ENCODE measurements around the gene CD7.

CD7 gene

DNA sequence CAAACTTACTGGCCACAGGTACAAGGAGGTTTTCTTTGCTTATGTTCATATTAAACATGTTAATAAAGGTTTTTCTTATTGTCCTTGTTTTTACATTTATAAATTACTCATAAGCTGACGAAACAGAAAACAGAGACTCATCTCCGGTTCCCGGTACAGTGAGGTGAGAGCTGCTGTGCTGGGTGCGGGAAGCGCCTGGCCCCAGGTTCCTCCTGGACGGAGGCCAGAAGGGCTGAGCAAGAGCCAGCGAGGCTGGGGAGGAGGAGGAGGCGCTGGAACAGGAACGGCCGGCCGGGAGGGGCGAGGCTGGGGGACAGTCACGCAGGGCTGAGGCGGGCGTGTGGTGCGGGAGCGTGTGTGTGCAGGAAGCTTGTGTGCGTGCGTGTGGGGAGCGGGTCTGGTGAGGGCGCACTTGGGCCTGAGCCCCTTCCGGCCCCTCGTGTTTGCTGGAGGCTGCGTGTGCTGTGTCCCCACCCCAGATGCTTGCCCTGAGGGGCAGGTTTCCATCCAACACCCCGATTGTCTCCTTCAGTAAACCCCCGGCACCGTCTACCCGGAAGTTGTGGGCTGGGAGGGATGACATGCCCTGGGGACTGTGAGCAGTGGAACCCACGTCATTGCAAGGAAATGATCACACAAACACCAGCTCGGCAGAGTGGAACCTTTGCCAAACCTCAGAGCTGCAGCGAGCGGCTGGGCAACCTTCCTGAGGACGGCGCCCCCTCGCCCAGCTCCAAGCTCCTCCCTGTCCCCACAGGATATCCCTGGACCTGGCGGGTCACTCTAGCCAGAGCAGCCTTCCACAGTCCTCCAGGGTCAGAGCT, 19.5 kb downstream of the CD7 start:
- DNase-seq: no peak

DNA sequence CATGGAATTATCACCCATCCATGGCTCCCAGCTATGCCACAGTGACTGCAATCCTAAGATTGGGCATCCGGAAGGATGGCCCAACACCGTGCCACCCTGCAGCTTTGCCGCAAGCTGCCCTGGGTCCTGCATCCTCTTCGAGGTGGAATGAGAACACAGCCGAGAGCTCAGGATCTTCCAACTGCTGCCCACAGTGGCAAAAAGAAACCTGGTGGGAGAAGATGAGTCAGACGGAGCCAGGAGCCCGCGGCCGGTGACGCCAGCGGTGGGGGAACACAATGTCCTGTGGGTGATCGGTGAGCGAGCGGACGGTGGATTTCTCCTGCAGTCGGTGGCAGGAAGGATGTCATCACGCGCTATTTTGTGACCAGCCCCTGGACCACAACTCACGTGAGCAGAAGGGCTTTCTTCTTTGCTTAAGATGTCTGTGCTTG, 20.1 kb downstream of the CD7 start:
- no peak for DNase-seq

DNA sequence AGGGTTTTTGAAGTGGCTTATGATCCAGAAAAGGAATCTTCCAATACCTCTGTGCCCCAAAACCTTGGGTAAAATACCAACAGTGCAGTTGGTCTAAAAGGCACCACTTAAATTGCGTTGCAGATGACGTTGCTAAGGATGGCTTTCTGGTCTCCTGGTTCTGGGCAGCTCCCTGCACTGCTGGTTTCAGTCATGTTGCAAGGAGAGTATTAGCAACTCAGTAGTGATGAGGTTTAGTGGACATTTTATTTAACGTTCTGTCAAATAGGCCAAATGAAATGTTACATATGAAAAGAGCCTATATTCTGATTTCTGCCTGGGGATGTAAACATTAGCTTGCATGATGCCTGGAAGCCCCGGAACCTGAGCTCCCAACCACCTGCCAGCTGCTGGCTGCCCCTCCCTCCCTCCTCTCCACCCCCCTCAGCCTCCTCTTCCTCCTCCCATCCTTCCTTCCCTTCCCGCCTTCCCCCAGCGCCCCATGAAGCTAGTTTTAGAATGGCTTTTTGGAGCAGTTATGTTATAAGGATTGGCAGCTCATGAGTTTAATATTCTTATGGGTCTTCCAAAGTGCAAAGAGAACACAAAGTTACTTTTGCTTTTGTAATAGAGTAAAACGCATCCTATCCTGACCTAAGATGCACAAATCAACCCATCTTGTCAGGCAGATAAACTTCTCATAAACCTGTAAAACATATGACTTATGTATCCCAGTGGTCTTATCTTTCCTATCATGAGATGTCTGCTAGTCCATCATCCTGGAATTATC, 20.7 kb downstream of the CD7 start:
- no peak for DNase-seq

DNA sequence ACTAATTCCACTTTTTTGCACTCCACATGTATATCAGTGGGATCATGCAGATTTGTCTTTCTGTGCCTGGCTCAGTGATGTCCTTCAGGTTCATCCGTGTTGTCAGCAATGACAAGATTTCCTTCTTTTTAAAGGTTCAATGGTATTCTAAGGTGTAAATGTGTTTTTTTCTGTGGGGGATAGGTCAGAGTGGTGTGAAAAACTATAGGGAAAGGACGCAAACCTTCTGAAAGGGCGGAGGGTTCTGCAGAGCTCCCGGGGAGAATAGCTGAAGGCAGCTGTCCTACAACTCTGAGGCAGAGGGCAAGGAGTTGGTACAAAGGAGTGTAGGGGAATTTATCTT, 22.0 kb downstream of the CD7 start:
- no peak for DNase-seq

DNA sequence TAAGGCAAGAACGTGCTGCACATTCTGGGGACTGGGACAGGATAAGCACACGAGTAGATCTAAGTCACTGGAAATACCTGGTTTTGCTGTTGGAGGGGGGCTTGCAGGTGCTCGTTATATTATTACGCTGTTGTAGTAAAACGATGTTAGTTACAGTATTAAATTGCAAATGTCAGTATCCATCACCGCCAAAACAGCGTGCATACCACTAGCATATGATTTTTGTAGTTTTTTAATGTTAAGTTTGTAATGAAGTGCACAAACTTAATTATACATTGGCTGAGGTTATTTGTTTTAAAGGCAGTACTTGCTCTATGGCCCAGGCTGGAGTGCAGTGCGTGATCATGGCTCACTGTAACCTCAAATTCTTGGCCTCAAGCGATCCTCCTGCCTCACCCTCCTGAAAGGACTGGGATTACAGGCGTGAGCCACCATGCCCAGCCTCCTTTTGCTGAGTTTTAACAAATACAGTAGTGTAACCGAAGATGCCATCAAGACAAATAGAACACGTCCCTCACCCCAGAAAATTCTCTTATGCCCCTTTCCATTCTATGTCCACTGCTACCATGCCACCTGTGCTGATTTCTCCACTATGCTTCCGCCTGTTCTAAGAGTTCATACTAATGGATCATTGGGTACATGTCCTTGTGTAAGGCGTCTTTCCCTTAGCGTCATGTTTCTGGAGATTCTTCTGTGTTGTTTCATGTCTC, 23.2 kb downstream of the CD7 start:
- DNase-seq: no peak

DNA sequence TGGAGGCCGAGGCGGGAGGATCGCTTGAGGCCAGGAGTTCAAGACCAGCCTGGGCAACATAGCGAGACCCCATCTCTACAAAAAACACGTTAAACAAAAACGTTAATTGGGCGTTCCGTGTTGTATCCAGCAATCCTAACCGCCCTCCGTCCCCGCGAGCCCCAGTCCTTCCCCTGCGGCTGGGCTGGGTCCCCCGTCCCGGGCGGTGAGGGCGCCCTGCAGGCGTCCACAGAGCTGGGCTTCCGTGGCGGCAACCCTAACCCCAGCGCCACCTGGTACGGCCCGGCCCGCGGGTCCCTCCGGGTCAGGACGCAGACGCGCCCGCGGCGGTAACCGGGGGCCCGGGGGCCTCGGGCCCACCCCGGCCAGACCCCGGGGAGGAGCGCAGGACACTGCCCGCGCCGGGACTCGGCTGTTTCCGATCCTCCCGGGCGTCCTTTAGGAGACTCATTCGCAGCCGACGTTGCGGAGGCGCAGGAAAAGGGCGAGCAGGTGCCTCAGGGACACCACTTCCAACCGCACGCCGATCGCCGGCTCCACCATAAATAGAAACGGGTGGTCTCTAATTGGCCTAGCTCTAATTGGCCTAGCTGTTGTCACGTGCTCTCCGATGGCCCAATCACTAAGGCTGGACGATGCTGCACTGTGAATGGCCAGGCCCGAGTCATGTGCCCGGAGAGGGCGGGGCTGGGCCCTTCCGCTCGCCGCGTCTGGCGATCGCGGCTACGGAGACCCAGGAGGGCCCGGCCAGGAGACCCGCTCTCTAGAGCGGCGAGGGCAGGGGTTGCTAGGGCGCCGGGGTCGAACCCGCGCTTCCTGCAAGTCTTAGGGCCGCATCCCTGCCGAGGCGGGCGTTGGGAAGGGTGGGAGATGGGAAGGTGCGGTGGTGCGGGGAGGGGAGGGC, 24.9 kb downstream of the CD7 start:
- peak; percentile 95 for DNase-seq

DNA sequence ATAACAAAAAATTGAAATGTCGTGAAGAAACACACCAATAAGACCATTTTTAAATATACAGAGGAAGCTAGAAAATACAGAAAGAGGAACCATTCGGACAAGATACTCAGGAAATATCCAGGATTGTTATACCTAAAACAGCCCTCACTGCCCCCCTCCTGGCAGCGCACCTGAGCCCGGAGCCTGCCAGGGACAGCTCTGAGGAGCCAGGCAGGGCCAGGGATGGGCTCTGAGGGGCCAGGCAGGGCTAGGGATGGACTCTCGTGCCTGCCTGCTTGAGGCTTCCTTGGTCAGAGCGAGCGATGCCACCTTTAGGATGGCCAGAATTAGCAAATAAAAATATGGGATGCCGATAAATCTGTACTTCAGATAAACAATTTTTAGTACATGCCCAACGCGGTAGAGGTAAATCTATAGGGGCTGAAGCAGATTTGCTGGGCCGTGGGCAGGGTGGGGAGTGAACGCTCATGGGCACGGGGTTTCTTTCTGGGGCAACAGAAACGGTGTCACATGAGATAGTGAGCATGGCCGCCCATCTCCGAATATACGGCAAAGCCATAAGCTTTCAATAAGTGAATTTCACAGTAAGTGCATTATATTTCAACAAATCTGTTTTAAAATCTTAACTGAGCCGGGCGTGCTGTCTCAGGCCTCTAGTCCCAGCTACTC, 25.7 kb downstream of the CD7 start:
- DNase-seq: no peak

DNA sequence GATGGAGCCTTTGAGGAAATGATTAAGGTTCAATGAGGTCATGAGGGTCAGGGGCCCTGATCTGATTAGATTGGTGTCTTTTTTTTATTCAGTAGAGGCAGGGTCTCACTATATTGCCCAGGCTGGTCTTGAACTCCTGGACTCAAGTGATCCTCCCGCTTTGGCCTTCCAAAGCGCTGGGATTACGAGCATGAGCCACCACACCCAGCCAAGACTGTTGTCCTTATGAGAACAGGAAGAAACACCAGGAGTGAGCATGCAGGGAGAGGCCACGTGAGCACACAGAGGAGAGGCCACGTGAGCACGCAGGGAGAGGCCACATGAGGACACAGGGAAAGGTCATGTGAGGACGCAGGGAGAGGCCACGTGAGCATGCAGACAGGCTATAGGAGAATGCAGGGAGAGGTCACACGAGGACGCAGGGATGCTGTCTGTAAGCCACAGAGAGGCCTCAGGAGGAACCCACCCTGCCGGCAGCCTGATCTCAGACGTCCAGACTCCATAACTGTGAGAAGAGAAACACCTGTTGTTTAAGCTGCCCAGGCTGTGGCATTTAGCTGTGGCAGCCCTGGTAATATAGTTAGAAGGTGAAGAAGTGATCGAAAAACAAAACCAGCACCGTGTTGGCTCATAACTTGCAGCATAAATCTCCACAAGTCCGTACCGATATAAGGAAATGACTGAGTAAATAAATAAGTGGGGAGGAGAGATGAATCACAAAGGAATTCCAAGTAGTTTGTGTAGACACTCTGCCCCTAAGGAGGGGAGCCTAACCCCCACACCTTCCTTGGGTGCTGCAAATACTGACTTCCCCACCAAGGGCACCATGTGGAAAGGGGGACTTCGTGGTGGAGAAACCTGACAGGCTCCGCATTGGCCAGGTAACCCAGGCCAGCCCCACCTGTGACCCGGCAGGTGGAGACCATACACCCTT, 29.3 kb downstream of the CD7 start:
- DNase-seq: no peak

DNA sequence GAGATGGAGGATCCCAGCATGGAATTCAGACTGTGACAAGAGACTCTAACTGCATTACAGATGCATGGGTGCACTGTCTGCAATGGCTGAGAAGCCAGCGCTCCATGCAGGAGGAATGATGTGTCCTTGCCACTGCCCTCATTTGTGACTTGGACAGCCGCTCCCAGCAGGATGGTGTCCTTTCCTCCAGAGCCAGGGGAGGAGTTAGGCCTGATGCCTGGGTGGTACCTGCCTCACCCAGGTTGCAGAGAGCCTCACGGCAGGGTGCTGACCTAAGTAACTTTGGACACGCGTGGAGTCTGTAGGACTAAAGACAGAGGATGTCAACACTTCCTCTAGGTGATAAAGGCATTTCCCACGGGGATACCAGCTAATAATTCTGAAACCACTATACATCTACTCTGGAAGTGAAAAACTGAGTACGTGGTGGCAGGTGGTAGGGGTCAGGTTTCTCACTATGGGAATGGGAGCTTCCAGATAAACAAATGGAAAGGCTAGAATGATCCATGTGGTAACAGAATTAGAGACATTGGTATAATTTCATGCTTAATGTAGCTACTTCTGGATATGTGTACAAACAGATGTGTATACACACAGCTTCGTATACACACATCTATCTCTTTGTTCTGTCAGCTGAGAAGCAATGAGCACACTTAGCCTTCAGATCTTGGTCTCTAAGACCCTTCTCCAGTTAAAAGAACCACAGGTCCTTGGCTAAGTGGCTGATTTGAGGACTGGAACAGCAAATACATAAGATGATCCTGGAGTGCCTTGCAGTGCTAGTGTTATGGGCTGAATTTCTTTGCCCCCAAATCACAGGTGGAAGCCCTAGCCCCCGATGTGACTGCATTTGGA, 30.2 kb downstream of the CD7 start:
- no peak for DNase-seq

DNA sequence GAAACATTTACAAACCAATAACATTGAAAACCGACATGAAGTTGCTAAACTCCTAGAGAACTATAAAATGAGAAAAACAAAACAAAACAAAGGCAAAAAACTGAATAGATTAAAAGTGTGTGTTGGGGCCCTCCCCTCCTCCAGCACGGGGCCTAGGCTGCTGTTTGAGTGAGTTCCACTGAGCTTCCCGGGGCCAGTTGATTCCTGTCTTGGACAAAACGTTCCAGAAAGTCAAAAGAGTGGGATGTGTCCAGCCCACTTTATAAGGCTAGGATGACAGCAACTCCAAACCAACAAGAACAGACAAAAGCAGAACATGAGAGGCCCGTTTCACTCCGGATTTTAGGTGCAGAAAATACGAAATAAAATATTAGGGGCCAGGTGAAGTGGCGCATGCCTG, 32.3 kb downstream of the CD7 start:
- no peak for DNase-seq

DNA sequence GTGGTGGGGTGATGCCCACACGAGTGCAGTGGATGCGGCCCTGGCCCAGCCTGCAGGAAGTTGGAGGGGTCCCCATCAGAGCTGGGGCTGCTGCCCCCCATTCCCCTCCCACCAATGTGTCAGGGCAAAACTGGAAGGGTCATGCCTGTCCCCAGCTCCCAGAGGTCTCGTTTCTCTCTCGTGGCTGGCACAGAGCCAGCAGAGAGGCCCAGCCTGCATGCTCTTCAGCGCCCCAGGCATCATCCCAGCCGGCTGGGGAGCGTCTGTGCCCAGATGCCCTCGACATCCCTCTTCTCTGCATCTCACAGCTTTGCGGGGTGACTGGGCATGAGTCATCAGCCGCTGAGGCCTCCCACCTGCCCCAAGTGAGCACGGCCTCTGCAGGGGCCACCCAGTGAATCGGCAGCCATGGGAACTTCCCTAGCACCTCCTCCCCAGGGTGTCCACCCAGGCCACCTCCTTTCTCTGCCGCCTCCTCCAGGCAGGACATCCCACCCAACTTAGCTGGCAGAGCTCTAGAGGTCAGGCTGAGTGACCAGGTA, 34.1 kb downstream of the CD7 start:
- DNase-seq: no peak

DNA sequence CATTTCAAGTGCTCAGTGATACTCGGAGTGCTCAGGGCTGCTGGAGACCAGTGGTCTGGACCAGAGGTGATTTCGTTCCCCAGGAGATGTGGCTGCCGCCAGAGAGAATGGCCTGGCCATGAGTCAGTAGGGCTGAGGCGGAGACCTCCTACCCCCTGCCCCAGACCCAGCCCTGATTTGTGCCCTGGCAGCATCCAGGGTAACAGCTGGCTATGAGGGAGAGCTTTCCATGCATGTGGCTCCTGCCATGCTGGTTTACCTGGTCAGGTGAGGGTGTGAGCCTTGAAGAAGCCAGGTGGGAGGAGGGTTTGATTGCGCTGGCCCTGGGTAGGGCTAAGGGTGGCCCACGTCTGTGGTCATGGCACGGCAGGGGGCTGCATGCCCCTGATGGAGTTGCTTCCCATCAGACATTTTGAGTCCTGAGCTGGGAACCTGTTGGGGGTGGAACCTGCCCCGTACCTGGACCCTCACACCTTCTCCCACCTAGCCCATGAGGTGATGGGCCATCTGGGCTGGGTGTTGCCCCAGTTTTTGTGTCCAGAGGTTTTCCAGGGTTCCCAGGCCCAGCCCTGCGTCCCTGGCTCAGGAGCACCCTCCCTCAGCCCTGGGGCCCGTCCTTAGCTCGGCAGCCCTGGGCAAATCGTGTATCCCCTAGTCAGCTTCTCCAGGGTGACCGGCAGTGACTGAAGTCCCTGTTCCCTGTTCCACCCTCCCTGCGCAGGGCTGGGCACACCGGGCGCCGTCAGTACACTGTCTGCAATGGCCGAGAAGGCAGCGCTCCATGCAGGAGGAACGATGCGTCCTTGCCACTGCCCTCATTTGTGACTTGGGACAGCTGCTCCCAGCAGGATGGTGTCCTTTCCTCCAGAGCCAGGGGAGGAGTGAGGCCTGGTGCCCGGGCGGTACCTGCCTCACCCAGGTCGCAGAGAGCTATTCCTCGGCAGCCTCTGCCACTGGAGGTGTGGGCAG, 34.9 kb downstream of the CD7 start:
- DNase-seq: no peak

DNA sequence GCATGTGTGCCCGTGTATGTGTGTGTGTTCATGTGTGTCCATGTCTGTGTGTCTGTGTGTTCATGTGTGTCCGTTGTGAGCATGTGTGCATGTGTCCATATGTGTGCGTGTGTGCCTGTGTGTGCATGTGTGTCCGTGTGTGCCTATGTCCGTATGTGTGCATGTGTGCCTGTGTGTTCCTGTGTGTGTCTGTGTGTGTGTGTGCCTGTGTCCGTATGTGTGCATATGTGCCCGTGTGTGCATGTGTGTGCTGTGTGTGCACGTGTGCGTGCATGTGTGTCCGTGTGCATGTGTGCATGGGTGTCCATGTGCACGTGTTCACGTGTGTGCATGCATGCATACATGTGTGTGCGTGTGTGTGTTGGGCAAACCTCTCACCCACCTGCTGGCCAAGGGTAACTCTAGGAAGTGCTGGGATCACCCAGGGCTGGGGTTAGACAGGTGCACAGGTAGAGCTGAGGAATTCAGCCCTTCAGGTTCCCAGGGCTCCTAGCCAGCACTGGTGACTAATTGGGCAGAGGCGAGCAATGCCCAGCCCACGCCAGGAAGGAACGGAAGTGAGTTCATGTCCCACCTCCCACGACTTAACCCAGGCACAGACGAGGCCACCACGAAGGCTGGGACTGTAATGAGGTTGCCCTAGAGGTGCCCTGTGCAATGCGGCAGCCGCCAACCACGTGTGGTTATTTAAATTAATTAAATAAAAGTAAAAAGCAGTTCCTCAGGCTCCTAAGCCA, 35.7 kb downstream of the CD7 start:
- no peak for DNase-seq

DNA sequence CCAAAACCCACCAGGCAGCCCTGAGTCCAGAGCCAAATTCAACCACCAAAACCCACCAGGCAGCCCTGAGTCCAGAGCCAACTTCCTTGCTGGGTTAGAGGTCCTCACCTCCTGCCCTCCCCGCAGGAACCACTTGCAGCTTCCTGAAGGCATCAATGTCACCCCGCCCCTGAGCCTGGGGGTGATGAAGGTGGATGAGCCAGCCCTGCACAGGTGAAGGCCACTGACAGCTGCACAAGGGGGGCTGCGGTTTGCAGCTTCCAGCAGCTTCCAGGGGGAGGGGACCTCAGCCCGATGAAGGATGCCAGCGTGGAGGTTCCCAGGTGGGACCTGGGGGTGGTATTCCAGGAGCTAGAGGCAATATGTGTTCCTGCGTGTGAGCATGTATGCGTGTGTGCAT, 36.3 kb downstream of the CD7 start:
- DNase-seq: no peak

DNA sequence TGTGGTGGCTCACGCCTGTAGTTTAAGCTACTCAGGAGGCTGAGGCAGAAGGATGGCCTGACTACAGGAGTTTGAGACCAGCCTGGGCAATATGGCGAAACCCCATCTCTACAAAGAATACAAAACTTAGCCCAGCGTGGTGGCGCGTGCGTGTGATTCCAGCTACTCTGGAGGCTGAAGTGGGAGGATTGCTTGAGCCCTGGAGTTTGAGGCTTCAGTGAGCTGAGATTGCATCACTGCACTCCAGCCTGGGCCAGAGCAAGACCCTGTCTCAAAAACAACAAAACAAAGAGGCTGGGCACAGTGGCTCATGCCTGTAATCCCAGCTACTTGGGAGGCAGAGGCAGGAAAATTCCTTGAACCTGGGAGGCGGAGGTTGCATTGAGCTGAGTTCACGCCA, 36.9 kb downstream of the CD7 start:
- no peak for DNase-seq

DNA sequence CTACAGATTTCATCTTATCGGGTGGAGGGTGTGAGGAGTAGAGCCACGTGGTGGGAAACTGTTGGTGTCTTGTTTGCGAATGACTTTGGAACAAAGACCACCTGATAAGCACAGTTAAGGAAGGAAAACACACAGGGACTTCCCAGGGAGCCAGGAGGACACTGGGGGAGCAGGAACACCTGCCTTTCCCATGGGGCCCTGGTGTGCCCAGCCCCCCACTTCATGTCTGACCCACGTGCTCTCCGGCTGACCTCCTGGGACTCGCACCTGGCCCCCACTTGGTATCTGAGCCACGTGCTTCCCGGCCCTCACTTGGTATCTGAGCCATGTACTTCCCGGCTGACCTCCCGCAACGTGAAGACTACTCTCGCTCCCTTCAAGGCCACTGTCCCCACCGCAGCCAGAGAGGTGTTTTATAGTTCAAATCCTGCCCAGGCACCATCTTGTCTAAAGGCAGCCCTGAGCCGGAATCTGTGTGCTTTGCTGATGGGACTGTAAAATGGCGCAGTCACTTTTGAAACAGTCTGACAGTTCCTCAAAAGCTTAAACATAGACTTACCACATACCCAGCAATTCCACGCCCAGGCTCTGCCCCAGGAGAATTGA, 38.5 kb downstream of the CD7 start:
- DNase-seq: no peak

DNA sequence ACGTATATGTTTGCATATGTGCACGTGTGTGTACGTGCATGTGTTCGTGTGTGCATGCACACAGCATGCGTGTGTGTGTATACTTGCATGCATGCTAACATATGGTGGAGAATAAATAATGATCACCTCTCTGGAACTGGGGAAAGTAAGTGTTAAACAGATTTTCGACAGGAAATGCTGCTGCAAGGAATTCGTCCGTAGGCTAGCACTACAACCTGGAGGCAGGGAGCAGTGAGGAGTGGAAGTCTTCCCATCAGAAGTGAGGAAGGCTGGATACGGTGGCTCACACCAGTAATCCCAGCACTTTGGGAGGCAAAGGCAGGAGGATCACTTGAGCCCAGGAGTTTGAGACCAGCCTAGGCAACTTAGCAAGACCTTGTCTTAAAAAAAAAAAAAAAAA, 39.1 kb downstream of the CD7 start:
- no peak for DNase-seq
